Vagina (tissue), 2 donors: ENCODE results near the gene C1QC.

Experiments used
- CTCF ChIP-seq, 3 experiments: fragments of 450-650 bp in 2 of 3; fragments of 200-600 bp in 1 of 3; sonication (generic) in 1 of 3; IDR thresholded peaks; one replicate each; pipeline ENCODE4 v1.5.1; 2017 to 2019; ENCODE audit warnings: antibody characterized with exemption in 3 of 3, mild to moderate bottlenecking in 2 of 3, moderate library complexity in 2 of 3
- POLR2A ChIP-seq, 2 donors: fragments of 450-650 bp; IDR thresholded peaks; one replicate each; pipeline ENCODE4 v1.6.1; 2017; ENCODE audit warnings: antibody characterized with exemption in 2 of 2, mild to moderate bottlenecking in 2 of 2, moderate library complexity in 2 of 2
- POLR2AphosphoS5 ChIP-seq, 2 donors: sonication (generic); formaldehyde crosslinking; IDR thresholded peaks; one replicate each; pipeline ENCODE4 v1.9.0; 2017; ENCODE audit warnings: antibody characterized with exemption in 2 of 2, mild to moderate bottlenecking in 2 of 2, low read depth in 1 of 2; ENCODE audit not compliant: insufficient read depth in 1 of 2

DNA sequence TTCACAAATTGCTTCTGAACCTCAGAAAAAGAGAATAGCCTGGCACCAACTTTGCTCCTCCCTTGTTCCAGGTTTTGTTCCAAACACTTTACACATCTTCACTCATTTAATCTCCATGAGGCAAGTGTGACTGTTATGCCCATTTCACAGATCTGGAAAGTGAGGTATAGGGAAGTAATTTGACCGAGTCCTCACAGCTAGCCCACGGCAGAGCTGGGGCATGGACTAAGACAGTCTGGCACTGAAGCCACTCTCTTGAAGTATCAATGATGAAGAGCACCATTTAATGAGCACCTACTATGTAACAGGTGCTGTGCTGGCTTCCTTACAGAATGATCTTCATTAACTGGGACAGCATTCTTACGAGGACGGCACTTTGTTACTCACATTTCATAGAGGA lies 28.6 kb downstream of the C1QC start:
- TF ChIP-seq CTCF (IDR thresholded peaks at IDR 0.05), result no peak
- TF ChIP-seq POLR2AphosphoS5 (IDR thresholded peaks at IDR 0.05; ENCODE audit: insufficient read depth in 1 of 2, low read depth in 1 of 2), result no peak
- no peak for TF ChIP-seq POLR2A (IDR thresholded peaks at IDR 0.05)
